Calu3 (cell line): ENCODE measurements around the gene DEAF1. TPM values are rescaled to one million over a fixed set of nuclear protein-coding genes. Genes with fewer than 3 reads are reported as not detected.

ENCODE experiments used
- BruUV-seq: library from RNA; stranded (reverse); fragments of 400-500 nt; replicated peaks from 2 replicates; lab custom pipeline; 2021; lab: Mats Ljungman, UMichigan
- CTCF ChIA-PET: fragments of 300-600 bp; sonication (Branson Sonifier 250); formaldehyde crosslinking; loops from one replicate; lab custom pipeline; 2022; ENCODE audit warnings: antibody characterized with exemption; lab: Charles Lee
- DNase-seq: peaks from one replicate; pipeline ENCODE4 v3.0.0; 2022
- H3K27ac Mint-ChIP-seq: one replicate; pipeline ENCODE4 v1.8.0; 2022; ENCODE audit warnings: mixed read lengths; ENCODE audit not compliant: unreplicated experiment
- H3K27me3 Mint-ChIP-seq: one replicate; pipeline ENCODE4 v1.8.0; 2022; ENCODE audit warnings: mixed read lengths; ENCODE audit not compliant: unreplicated experiment
- H3K36me3 Mint-ChIP-seq: one replicate; pipeline ENCODE4 v1.8.0; 2022; ENCODE audit warnings: mild to moderate bottlenecking, moderate library complexity, mixed read lengths; ENCODE audit not compliant: insufficient read depth, unreplicated experiment
- H3K4me1 Mint-ChIP-seq: one replicate; pipeline ENCODE4 v1.8.0; 2022; ENCODE audit warnings: mild to moderate bottlenecking, low read depth, mixed read lengths; ENCODE audit not compliant: unreplicated experiment
- H3K4me3 Mint-ChIP-seq: one replicate; pipeline ENCODE4 v1.8.0; 2022; ENCODE audit warnings: mild to moderate bottlenecking, low read depth, moderate library complexity, mixed read lengths; ENCODE audit not compliant: unreplicated experiment
- H3K9me3 Mint-ChIP-seq: one replicate; pipeline ENCODE4 v1.8.0; 2022; ENCODE audit warnings: low read depth, mixed read lengths; ENCODE audit not compliant: unreplicated experiment
- CTCF ChIP-seq: fragments of 200-600 bp; IDR thresholded peaks from one replicate; pipeline ENCODE4 v1.8.0; 2022; ENCODE audit warnings: antibody characterized with exemption; ENCODE audit not compliant: unreplicated experiment
- intact Hi-C: fragments of 100-400 bp; cut with micrococcal nuclease; formaldehyde crosslinking; loops from one replicate; pipeline ENCODE4 v1.10.0; 2022; ENCODE audit not compliant: unreplicated experiment
- total RNA-seq: library from RNA; stranded (reverse); gene quantifications from 2 replicates; pipeline ENCODE4 v1.2.3, GENCODE V29; 2022

Gene DEAF1
- total RNA-seq, 1 experiment from 2014 or later: 57.0 TPM

DNA sequence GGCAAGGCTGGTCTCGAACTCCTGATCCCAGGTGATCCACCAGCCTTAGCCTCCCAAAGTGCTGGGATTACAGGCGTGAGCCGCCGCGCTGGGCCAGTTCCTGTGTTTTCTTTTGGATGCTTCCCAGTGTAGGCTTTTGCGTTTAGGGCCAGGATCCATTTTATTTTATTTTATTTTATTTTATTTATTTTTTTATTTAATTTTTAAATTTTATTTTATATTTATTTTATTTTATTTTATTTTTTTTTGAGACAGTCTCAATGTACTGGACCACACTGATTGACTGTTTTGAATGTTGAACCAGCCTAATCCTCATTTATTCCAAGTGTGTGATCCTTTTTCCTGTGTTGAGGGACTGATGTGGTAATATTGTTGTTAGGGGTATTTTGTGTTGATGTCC lies 19.4 kb upstream of the DEAF1 start:
- TF ChIP-seq CTCF: no peak
- Mint-ChIP-seq H3K27ac (no peak overlapping the region), H3K9me3 (no peaks in the 10 kb centered on the region), H3K27me3 (no peaks in the 10 kb centered on the region), H3K4me3 (no peak overlapping the region), H3K4me1 (peaks cover 34% of the 10 kb centered on the region), H3K36me3 (peaks cover 66% of the 10 kb centered on the region)
- CTCF ChIA-PET: no interaction called here
- intact Hi-C loops: no loop called here
- BruUV-seq: no TSS peak
- no peak for DNase-seq

- peaks cover 76% of the 10 kb centered on the region for H3K36me3 Mint-ChIP-seq
- intact Hi-C loops: loop anchor here (10.0 kb wide), 1 partner anchor 145 kb away; the partner anchor contains the start of genes LMNTD2 and RASSF7
- no peak overlapping the region for H3K27ac Mint-ChIP-seq
- no peak overlapping the region for H3K4me3 Mint-ChIP-seq
- CTCF ChIA-PET: interaction anchor here (0.6 kb wide), 1 partner anchor 21 kb away, joined by 6 read pairs; no protein-coding TSS in a partner anchor
- no peak for DNase-seq
- no peaks in the 10 kb centered on the region for H3K9me3 Mint-ChIP-seq
- TF ChIP-seq CTCF: no peak
- H3K27me3 Mint-ChIP-seq: no peaks in the 10 kb centered on the region
- no TSS peak for BruUV-seq
- peaks cover 45% of the 10 kb centered on the region for H3K4me1 Mint-ChIP-seq
These were observed 14.3 kb upstream of the DEAF1 start for GRCh38 chr11:709109-709997.

- intact Hi-C loops: loop anchor here (10.0 kb wide), 1 partner anchor 144 kb away; the partner anchor contains the start of genes LMNTD2 and RASSF7
- H3K27ac Mint-ChIP-seq: no peak overlapping the region
- no peaks in the 10 kb centered on the region for H3K9me3 Mint-ChIP-seq
- no TSS peak for BruUV-seq
- CTCF ChIA-PET: no interaction called here
- peaks cover 67% of the 10 kb centered on the region for H3K36me3 Mint-ChIP-seq
- TF ChIP-seq CTCF: no peak
- H3K4me1 Mint-ChIP-seq: peaks cover 37% of the 10 kb centered on the region
- no peaks in the 10 kb centered on the region for H3K27me3 Mint-ChIP-seq
- no peak for DNase-seq
- H3K4me3 Mint-ChIP-seq: peak overlapping the region; percentile 88
These were observed 13.5 kb upstream of the DEAF1 start for GRCh38 chr11:708511-708910.

GRCh38 chr11:707817-708420 lies 12.9 kb upstream of the DEAF1 start:
- CTCF ChIA-PET: interaction anchor here (0.7 kb wide), 1 partner anchor 46 kb away, joined by 3 read pairs; no protein-coding TSS in a partner anchor
- peak; percentile 74 for DNase-seq
- H3K4me1 Mint-ChIP-seq: peaks cover 33% of the 10 kb centered on the region

More at GRCh38 chr11:707817-708420, 12.9 kb upstream of the DEAF1 start:
- TF ChIP-seq CTCF: no peak
- Mint-ChIP-seq H3K36me3 (peaks cover 69% of the 10 kb centered on the region), H3K9me3 (no peaks in the 10 kb centered on the region), H3K27ac (peak overlapping the region; percentile 87), H3K27me3 (no peaks in the 10 kb centered on the region), H3K4me3 (peak overlapping the region; percentile 88)
- no TSS peak for BruUV-seq
- intact Hi-C loops: loop anchor here (10.0 kb wide), 1 partner anchor 143 kb away; the partner anchor contains the start of genes LMNTD2 and RASSF7
